Progenitor cell of endocrine pancreas (in vitro differentiated cells): ENCODE measurements around the gene TUBGCP6. TPM values are rescaled to one million over a fixed set of nuclear protein-coding genes. Genes with fewer than 3 reads are reported as not detected.

ENCODE experiments used
- DNase-seq: peaks from one replicate; pipeline ENCODE4 v3.0.0; 2021; ENCODE audit warnings: low spot score; ENCODE audit not compliant: unreplicated experiment
- H3K27ac Mint-ChIP-seq: 2 replicates; pipeline ENCODE4 v1.8.0; 2021; ENCODE audit warnings: mild to moderate bottlenecking, moderate library complexity, mixed read lengths
- H3K27me3 Mint-ChIP-seq: 2 replicates; pipeline ENCODE4 v1.8.0; 2021; ENCODE audit warnings: mixed read lengths
- H3K36me3 Mint-ChIP-seq: 2 replicates; pipeline ENCODE4 v1.8.0; 2022; ENCODE audit warnings: mixed read lengths; ENCODE audit not compliant: insufficient read depth
- H3K4me1 Mint-ChIP-seq: 2 replicates; pipeline ENCODE4 v1.8.0; 2021; ENCODE audit warnings: low read depth, mixed read lengths
- H3K4me3 Mint-ChIP-seq: 2 replicates; pipeline ENCODE4 v1.8.0; 2021; ENCODE audit warnings: low read depth, mild to moderate bottlenecking, moderate library complexity, mixed read lengths
- H3K9me3 Mint-ChIP-seq: 2 replicates; pipeline ENCODE4 v1.8.0; 2021; ENCODE audit warnings: low read depth, mixed read lengths
- total RNA-seq: library from RNA; stranded (reverse); gene quantifications from 2 replicates; pipeline ENCODE4 v1.2.1, GENCODE V29; 2021
- TF ChIP-seq, protein P1 (sequence below): fragments of 200-600 bp; sonication (generic); IDR thresholded peaks from one replicate; pipeline ENCODE4 v1.5.0; 2021; ENCODE audit warnings: antibody characterized with exemption, mild to moderate bottlenecking; ENCODE audit not compliant: unreplicated experiment

Gene TUBGCP6
- total RNA-seq, 1 donor from 2014 or later, result 70.9 TPM

DNA sequence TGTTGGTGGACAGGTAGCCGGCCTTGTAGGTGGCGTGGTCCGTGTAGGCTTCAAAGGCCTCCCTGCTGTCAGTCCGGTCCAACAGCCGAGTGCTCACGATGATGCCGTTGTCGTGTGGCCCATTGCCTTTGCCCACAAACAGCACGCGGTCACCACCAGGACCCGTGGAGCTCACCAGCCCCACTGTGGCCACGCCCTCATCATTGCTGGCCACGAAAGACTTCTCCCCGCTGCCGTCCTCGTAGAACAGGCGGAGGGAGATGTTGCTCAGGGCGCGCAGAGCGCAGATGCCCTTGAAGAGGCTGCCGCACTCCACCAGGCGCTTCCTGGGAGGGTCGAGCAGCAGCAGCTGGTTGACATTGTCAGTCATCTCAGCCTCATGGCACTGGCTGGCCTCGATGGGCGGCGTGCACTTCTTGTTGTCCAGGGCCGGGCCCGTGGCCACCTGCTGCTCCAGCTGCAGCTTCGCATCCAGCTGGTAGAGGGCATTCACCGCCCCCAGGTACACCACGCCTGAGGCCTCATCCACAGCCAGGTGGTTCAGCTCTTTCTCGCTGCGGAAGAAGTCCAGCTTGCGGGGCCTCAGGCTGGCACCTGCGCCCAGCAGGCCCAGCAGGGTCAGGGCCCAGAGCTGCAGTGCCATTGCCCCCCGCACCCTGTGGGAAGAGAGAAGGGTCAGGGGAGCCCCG, 45.3 kb upstream of the TUBGCP6 start:
- Mint-ChIP-seq H3K9me3 (no peaks in the 10 kb centered on the region), H3K27ac (no peak overlapping the region), H3K4me1 (peaks cover 11% of the 10 kb centered on the region), H3K4me3 (no peak overlapping the region), H3K36me3 (peaks cover 1% of the 10 kb centered on the region), H3K27me3 (no peaks in the 10 kb centered on the region)
- DNase-seq, result no peak
- TF ChIP-seq, protein P1, sequence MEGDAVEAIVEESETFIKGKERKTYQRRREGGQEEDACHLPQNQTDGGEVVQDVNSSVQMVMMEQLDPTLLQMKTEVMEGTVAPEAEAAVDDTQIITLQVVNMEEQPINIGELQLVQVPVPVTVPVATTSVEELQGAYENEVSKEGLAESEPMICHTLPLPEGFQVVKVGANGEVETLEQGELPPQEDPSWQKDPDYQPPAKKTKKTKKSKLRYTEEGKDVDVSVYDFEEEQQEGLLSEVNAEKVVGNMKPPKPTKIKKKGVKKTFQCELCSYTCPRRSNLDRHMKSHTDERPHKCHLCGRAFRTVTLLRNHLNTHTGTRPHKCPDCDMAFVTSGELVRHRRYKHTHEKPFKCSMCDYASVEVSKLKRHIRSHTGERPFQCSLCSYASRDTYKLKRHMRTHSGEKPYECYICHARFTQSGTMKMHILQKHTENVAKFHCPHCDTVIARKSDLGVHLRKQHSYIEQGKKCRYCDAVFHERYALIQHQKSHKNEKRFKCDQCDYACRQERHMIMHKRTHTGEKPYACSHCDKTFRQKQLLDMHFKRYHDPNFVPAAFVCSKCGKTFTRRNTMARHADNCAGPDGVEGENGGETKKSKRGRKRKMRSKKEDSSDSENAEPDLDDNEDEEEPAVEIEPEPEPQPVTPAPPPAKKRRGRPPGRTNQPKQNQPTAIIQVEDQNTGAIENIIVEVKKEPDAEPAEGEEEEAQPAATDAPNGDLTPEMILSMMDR, result no peak

DNA sequence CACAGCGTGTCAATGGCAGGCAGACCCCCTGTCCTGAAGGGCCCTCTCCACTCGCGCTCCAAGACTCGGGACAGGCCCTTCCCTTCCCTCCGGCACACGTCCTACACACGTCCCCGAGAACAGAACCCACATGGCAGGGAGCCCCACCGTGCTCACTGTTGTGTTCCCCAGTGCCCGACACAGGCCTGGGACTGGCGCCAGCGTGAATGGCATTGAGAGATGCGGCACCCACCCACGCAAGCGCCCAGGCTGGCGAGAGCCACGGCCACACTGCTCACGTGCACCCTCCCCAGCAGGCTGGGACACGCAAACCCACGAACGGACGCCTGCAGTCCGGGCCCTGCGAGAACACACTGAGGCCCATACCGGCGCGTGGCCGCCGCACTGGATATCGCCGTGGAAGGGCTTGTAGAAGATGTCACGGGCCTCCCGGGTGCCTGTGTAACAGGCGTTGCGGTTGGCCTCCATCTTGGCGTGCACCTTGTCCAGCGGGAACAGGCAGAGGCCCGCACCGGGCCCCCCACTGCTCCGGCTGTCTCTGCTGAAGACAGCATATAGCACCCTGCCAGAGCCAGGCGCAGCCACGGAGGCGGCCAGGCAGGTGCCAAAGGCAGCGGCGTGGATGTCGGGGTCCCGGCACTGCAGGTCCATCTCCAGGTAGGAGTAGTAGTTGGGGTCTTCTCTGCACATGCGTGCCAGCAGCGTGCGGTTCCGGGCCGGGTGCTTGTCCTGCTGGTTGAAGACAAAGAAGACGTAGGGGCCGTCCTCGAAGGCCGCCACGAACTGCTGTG, 44.5 kb upstream of the TUBGCP6 start:
- H3K9me3 Mint-ChIP-seq, result no peaks in the 10 kb centered on the region
- TF ChIP-seq, protein P1, result no peak
- no peak overlapping the region for H3K4me3 Mint-ChIP-seq
- H3K4me1 Mint-ChIP-seq, result peaks cover 8% of the 10 kb centered on the region
- DNase-seq, result no peak
- no peaks in the 10 kb centered on the region for H3K27me3 Mint-ChIP-seq
- peaks cover 4% of the 10 kb centered on the region for H3K36me3 Mint-ChIP-seq
- H3K27ac Mint-ChIP-seq, result no peak overlapping the region

DNA sequence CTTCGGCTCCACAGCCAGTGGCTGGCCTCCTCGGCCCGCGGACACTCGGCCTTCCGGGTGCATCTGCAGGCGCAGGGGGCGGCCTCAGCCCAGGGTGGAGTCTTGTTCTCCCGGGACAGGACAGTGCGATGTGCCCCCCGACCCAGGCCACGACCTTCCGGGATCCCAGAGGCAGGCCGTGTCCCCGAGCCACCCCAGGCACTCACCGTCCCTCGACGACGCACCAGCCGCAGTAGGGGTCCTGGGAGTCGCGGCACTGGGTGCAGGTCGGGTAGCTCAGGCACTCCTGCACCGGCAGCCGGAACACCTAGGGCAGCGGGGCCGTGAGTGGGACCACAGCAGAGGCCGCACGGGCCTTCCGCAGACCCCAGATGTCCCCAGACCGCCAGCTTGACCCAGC, 42.9 kb upstream of the TUBGCP6 start:
- H3K27ac Mint-ChIP-seq, result no peak overlapping the region
- no peaks in the 10 kb centered on the region for H3K9me3 Mint-ChIP-seq
- no peak overlapping the region for H3K4me3 Mint-ChIP-seq
- DNase-seq, result no peak
- H3K27me3 Mint-ChIP-seq, result no peaks in the 10 kb centered on the region
- TF ChIP-seq, protein P1, result no peak
- peaks cover 6% of the 10 kb centered on the region for H3K36me3 Mint-ChIP-seq
- peaks cover 3% of the 10 kb centered on the region for H3K4me1 Mint-ChIP-seq

DNA sequence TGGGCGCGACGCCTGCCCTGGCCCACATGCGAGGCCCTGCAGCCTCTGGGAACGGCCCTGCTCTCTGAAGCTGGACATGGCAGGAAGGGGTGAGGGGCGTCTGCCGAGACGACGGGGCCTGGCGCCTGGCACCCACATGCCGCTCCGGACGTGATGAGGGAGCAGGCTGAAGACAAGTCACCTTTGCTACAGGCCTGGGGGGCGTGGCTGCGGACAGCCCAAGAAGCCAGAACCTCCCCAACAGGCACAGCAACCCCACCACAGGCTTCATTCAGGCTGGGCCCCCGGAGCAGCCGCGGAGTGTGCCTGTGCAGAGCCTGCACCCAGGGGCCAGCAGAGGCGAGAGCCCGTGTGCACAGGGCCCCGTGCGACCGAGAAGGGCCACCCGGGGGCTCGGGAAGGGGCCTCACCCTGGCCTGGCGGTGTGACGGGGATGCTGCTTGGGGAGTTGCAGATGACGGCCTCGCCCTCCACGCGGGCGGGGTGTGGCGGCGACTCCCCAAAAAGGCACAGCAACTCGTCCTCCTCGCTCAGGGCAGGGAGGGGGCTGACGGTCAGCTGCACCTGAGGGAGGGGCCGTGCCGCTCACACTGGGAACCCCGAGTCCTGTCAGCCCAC, 42.0 kb upstream of the TUBGCP6 start:
- Mint-ChIP-seq H3K4me1 (no peaks in the 10 kb centered on the region), H3K4me3 (no peak overlapping the region), H3K9me3 (no peaks in the 10 kb centered on the region), H3K27me3 (no peaks in the 10 kb centered on the region), H3K36me3 (peaks cover 4% of the 10 kb centered on the region), H3K27ac (no peak overlapping the region)
- DNase-seq, result no peak
- TF ChIP-seq, protein P1, result no peak

DNA sequence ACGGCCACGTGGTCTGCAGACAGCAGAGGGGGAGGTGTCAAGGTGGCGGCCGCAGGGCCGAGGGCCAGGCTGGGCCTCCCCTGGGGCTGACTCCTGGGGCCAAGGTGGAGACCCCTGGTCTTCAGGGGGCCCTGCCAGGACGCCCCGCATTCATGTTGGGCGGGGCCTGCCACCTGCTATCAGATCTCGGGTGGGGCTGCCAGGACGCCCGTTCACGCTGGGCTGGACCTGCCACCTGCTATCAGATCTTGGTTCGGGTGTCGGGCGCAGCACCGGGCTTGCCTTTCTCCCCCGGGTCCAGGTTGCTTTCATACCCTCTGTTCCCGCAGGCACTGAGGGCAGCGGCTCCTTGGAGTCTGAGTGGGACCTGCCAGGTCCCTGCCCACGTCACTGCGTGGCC, 41.5 kb upstream of the TUBGCP6 start:
- H3K27me3 Mint-ChIP-seq, result no peaks in the 10 kb centered on the region
- no peak for DNase-seq
- H3K36me3 Mint-ChIP-seq, result peaks cover 4% of the 10 kb centered on the region
- H3K4me1 Mint-ChIP-seq, result no peaks in the 10 kb centered on the region
- H3K27ac Mint-ChIP-seq, result no peak overlapping the region
- no peak overlapping the region for H3K4me3 Mint-ChIP-seq
- TF ChIP-seq, protein P1, result no peak
- H3K9me3 Mint-ChIP-seq, result no peaks in the 10 kb centered on the region
